K562 (cell line): Measurements from ENCODE around the gene MLN. TPM values are rescaled to one million over a fixed set of nuclear protein-coding genes. Genes with fewer than 3 reads are reported as not detected.

Experiments used
- ATAC-seq: fragments of 200-7000 bp; cut with Tn5 transposase; 3 replicates; pipeline ENCODE4 v1.9.1; 2020; ENCODE audit warnings: moderate library complexity
- BruUV-seq: library from RNA; stranded (reverse); fragments of 400-500 nt; replicated peaks from 2 replicates; lab custom pipeline; 2021; lab: Mats Ljungman, UMichigan
- CTCF ChIA-PET: fragments of 300-600 bp; formaldehyde crosslinking; extraction: SDS; loops from one replicate; lab custom pipeline; 2021; ENCODE audit warnings: low intra/inter-chr PET ratio; lab: Yijun Ruan, JAX
- POLR2A ChIA-PET: fragments of 300-600, 350-650 bp; sonication (Branson Sonifier 250); formaldehyde crosslinking; extraction: SDS; loops from one replicate; lab custom pipeline; 2021; ENCODE audit warnings: antibody characterized with exemption, inconsistent platforms; lab: Yijun Ruan, JAX
- DNase-seq, 4 experiments: peaks; one replicate each; pipeline versions ENCODE4 v3.0.0 to v3.0.0-alpha.2; 2011 to 2018; ENCODE audit warnings: low spot score in 3 of 4, mixed read lengths in 3 of 4; ENCODE audit errors: extremely low read depth in 1 of 4
- FAIRE-seq: peaks from 2 replicates; lab custom pipeline; 2011; peaks lifted over from hg19 to GRCh38; lab: Jason Lieb, UNC
- H2AFZ ChIP-seq: 2 replicates; pipeline ENCODE4 v1.6.0; 2011; ENCODE audit warnings: low read depth, low read length, control low read depth, inconsistent platforms
- H3K27ac ChIP-seq: fragments of 200-600 bp; 3 replicates; pipeline ENCODE4 v1.8.0; 2011; ENCODE audit warnings: low read depth, mild to moderate bottlenecking, control low read depth, inconsistent platforms, low read length, moderate library complexity, mixed read lengths; ENCODE audit errors: extremely low read depth
- H3K27me3 ChIP-seq, 2 experiments: fragments of 300-600 bp in 1 of 2; 2 replicates in 1 of 2; 3 replicates in 1 of 2; pipeline versions ENCODE4 v1.6.0 to v1.8.0; 2011; ENCODE audit warnings: inconsistent platforms in 2 of 2, low read length in 2 of 2, mild to moderate bottlenecking in 1 of 2, mixed read lengths in 1 of 2, moderate library complexity in 1 of 2; ENCODE audit not compliant: control insufficient read depth in 2 of 2, insufficient read depth in 2 of 2
- H3K36me3 ChIP-seq: fragments of 300-600 bp; 3 replicates; pipeline ENCODE4 v1.8.0; 2011; ENCODE audit warnings: mild to moderate bottlenecking, low read length, inconsistent platforms; ENCODE audit not compliant: control insufficient read depth, insufficient read depth
- H3K4me1 ChIP-seq, 2 experiments: fragments of 200-600 bp in 1 of 2; replicated peaks in 1 of 2; 2 replicates in 1 of 2; 3 replicates in 1 of 2; pipeline versions ENCODE4 v1.5.1 to v1.8.0; 2011; ENCODE audit warnings: inconsistent platforms in 2 of 2, low read length in 2 of 2, mild to moderate bottlenecking in 1 of 2, mixed read lengths in 1 of 2, moderate library complexity in 1 of 2; ENCODE audit not compliant: control insufficient read depth in 2 of 2, insufficient read depth in 2 of 2
- H3K4me2 ChIP-seq: 2 replicates; pipeline ENCODE4 v1.6.1; 2011; ENCODE audit warnings: low read length, control low read depth, inconsistent platforms, mixed read lengths; ENCODE audit not compliant: insufficient read depth
- H3K4me3 ChIP-seq: fragments of 200-600 bp; sonication (generic), shearing (Covaris generic); 2 replicates; pipeline ENCODE4 v1.5.1; 2016; ENCODE audit warnings: control low read depth, inconsistent platforms
- H3K79me2 ChIP-seq: fragments of 200-600 bp; 3 replicates; pipeline ENCODE4 v1.8.0; 2011; ENCODE audit warnings: low read length, inconsistent platforms; ENCODE audit not compliant: control insufficient read depth, insufficient read depth
- H3K9ac ChIP-seq, 2 experiments: 2 replicates each; pipeline versions ENCODE4 v1.6.0 to v1.6.1; 2011; ENCODE audit warnings: low read depth in 2 of 2, low read length in 2 of 2, control low read depth in 1 of 2, inconsistent platforms in 1 of 2, mild to moderate bottlenecking in 1 of 2, mixed read lengths in 1 of 2; ENCODE audit not compliant: insufficient read depth in 1 of 2
- H3K9me1 ChIP-seq: one replicate; pipeline ENCODE4 v1.6.0; 2011; ENCODE audit warnings: inconsistent platforms, mild to moderate bottlenecking, low read length, moderate library complexity; ENCODE audit not compliant: control insufficient read depth, insufficient read depth
- H3K9me3 ChIP-seq: replicated peaks from 2 replicates; pipeline ENCODE4 v1.5.1; 2011; ENCODE audit warnings: low read depth, low read length, inconsistent platforms; ENCODE audit not compliant: control insufficient read depth, insufficient read depth
- H4K20me1 ChIP-seq: replicated peaks from 2 replicates; pipeline ENCODE4 v1.6.1; 2011; ENCODE audit warnings: low read length, inconsistent platforms, mixed read lengths; ENCODE audit not compliant: control insufficient read depth, insufficient read depth
- BRD4 ChIP-seq: fragments of 200-600 bp; sonication (generic); IDR thresholded peaks from 2 replicates; pipeline ENCODE4 v1.6.1; 2017; ENCODE audit warnings: inconsistent platforms
- RBFOX2 ChIP-seq: fragments of 200-400 bp; formaldehyde crosslinking; IDR thresholded peaks from 2 replicates; pipeline ENCODE4 v1.6.1; 2017; ENCODE audit warnings: low read depth, mild to moderate bottlenecking, low read length, moderate library complexity
- TEAD1 ChIP-seq, 2 experiments: fragments of 450-650 bp in 1 of 2; sonication (generic) in 1 of 2; formaldehyde crosslinking; IDR thresholded peaks; 2 replicates each; pipeline versions ENCODE4 v1.4.0 to v1.8.0; 2020 to 2022; ENCODE audit warnings: mild to moderate bottlenecking in 2 of 2, missing genetic modification reagents in 1 of 2
- U2AF1 ChIP-seq: fragments of 200-400 bp; formaldehyde crosslinking; optimal IDR thresholded peaks from 2 replicates; pipeline ENCODE3; 2017; ENCODE audit warnings: mild to moderate bottlenecking, low read depth, low read length, moderate library complexity
- ZBTB8A ChIP-seq: fragments of 450-650 bp; IDR thresholded peaks from 2 replicates; pipeline ENCODE4 v1.6.1; 2018; ENCODE audit warnings: mild to moderate bottlenecking, moderate library complexity; ENCODE audit not compliant: partially characterized antibody
- WGBS: fragments of 100-300 bp; shearing (Covaris generic); methylation state at CpG from one replicate; pipeline ENCODE4 v1.1.6; 2016; ENCODE audit warnings: low coverage, mixed read lengths; ENCODE audit not compliant: insufficient coverage; ENCODE audit errors: missing lambda C conversion rate; 5-methylcytosine and 5-hydroxymethylcytosine counted together
- in situ Hi-C: fragments of 300-500 bp; cut with MboI; formaldehyde crosslinking; loops from 4 replicates; pipeline ENCODE4 v1.15.0; 2018; ENCODE audit warnings: inconsistent platforms, mixed read lengths
- intact Hi-C: fragments of 100-400 bp; cut with micrococcal nuclease; formaldehyde crosslinking; loops from 2 replicates; pipeline ENCODE4 v1.14.2; 2022
- polyA plus RNA-seq, 8 experiments: library from polyadenylated mRNA; depleted of rRNA in 4 of 8; stranded (reverse) in 5 of 8; unstranded in 3 of 8; fragments of >200 nt; fragmentation: Nextera tagmentation in 2 of 8; fragmentation: Illumina TruSeq in 1 of 8; extraction: Ambion mirVana in 2 of 8; extraction: Trizol in 1 of 8; gene quantifications; 2 replicates each; pipeline versions ENCODE4 v1.2.1 to v1.2.3, GENCODE V29; 2011 to 2014; ENCODE audit warnings: inconsistent platforms in 1 of 8, missing spikeins in 1 of 8
- total RNA-seq, 7 experiments: library from RNA; depleted of rRNA in 6 of 7; stranded (reverse); fragments of >200 nt in 6 of 7; fragmentation: Illumina TruSeq in 2 of 7; extraction: Trizol in 2 of 7; gene quantifications; 2 replicates each; pipeline versions ENCODE4 v1.2.1 to v1.2.3, GENCODE V29; 2011 to 2021; ENCODE audit warnings: low replicate concordance in 1 of 7
- TF ChIP-seq, protein P1 (sequence below): fragments of 250-450 bp; sonication (Bioruptor Pico); IDR thresholded peaks from 2 replicates; pipeline ENCODE4 v1.5.1; 2021; ENCODE audit warnings: mild to moderate bottlenecking

MLN gene
- total and polyA plus RNA-seq, 9 of the 15 experiments (the other 6 are each of a cell fraction or from before 2014, with no cell fraction given) = not detected

GRCh38 chr6:33781131-33781975 is 22.4 kb downstream of the MLN start:
- TF ChIP-seq U2AF1 = no peak
- TF ChIP-seq RBFOX2 = peak; percentile 67
- no peak for TF ChIP-seq BRD4
- TF ChIP-seq, protein P1, sequence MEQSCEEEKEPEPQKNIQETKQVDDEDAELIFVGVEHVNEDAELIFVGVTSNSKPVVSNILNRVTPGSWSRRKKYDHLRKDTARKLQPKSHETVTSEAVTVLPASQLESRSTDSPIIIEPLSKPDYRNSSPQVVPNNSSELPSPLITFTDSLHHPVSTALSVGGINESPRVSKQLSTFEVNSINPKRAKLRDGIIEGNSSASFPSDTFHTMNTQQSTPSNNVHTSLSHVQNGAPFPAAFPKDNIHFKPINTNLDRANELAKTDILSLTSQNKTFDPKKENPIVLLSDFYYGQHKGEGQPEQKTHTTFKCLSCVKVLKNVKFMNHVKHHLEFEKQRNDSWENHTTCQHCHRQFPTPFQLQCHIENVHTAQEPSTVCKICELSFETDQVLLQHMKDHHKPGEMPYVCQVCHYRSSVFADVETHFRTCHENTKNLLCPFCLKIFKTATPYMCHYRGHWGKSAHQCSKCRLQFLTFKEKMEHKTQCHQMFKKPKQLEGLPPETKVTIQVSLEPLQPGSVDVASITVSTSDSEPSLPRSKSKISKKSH (CRISPR knock-in tag) = no peak
- no peak for TF ChIP-seq TEAD1 (CRISPR knock-in tag; IDR thresholded peaks at IDR 0.05)
- no peak for TF ChIP-seq ZBTB8A
- no peaks in the 10 kb centered on the region for H4K20me1 ChIP-seq
- ChIA-PET CTCF (interaction anchor here (0.6 kb wide), 1 partner anchor 17 kb away, joined by 3 read pairs; no protein-coding TSS in a partner anchor), POLR2A (interaction anchor here (0.6 to 7.0 kb wide), 6 partner anchors 10 to 250 kb away, joined by 3 to 36 read pairs (median 3); no protein-coding TSS in a partner anchor)
- H3K4me3 ChIP-seq = no peak overlapping the region
- intact Hi-C loops (no loop called here), in situ Hi-C loops (no loop called here)
- peak overlapping the region in 1 of 2 experiments; percentile 26; a peak in 1 of 4 replicates for H3K9ac ChIP-seq
- H3K4me2 ChIP-seq = no peak overlapping the region
- H3K27me3 ChIP-seq = no peaks in the 10 kb centered on the region
- no peak overlapping the region for H3K27ac ChIP-seq
- H2AFZ ChIP-seq = no peak overlapping the region
- no TSS peak for BruUV-seq
- DNase-seq (no peak), ATAC-seq (no peak), FAIRE-seq (no peak)
- WGBS = 81% methylated on average over 16 of the region's 16 CpGs
- H3K79me2 ChIP-seq = peaks cover 4% of the 10 kb centered on the region; the same call in 1 of the 3 replicates
- H3K9me3 ChIP-seq = no peaks in the 10 kb centered on the region
- H3K9me1 ChIP-seq = no peaks in the 10 kb centered on the region
- H3K4me1 ChIP-seq = peaks cover 0 to 5% of the 10 kb centered on the region in 2 experiments; a peak in 1 of 5 replicates
- H3K36me3 ChIP-seq = peaks cover 90% of the 10 kb centered on the region; the same call in 2 of the 3 replicates
